IPS-15b (cell line): ENCODE data around the gene MCF2L2.

Experiments used
- H3K27me3 ChIP-seq: one replicate; pipeline ENCODE4 v1.6.1; 2013; ENCODE audit warnings: low read length; ENCODE audit not compliant: control insufficient read depth, insufficient read depth
- H3K36me3 ChIP-seq: one replicate; pipeline ENCODE4 v1.6.1; 2013; ENCODE audit warnings: low read length; ENCODE audit not compliant: control insufficient read depth, insufficient read depth
- H3K4me1 ChIP-seq: one replicate; pipeline ENCODE4 v1.6.1; 2013; ENCODE audit warnings: mild to moderate bottlenecking, low read length; ENCODE audit not compliant: control insufficient read depth, insufficient read depth
- H3K4me3 ChIP-seq: one replicate; pipeline ENCODE4 v1.5.1; 2013; ENCODE audit warnings: low read depth, low read length
- H3K9ac ChIP-seq: one replicate; pipeline ENCODE4 v1.6.1; 2013; ENCODE audit warnings: low read depth, mild to moderate bottlenecking, low read length
- H3K9me3 ChIP-seq: one replicate; pipeline ENCODE4 v1.6.1; 2013; ENCODE audit warnings: mild to moderate bottlenecking, low read length; ENCODE audit not compliant: control insufficient read depth, insufficient read depth

The MCF2L2 gene

DNA sequence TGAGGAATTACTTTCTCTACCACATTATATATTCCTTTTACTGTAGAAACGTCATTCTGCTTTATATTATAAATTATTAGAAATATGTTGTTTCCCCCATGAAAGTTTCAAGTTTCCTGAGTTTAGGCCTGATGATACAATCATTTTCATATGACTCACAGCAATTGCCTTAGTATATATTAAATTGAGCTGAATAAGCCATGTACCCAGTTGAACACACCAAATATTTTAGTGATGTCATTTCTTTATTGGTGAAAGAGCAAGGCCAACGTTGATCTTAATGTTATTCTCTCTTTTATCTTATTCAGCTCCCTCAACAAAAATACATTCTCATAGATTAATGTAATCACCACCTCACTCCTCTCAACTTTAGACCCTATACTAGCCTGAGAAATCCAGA is 144.5 kb downstream of the MCF2L2 start:
- H3K4me3 ChIP-seq = no peak overlapping the region
- peaks cover 3% of the 10 kb centered on the region for H3K4me1 ChIP-seq
- no peak overlapping the region for H3K9ac ChIP-seq
- no peaks in the 10 kb centered on the region for H3K27me3 ChIP-seq
- no peaks in the 10 kb centered on the region for H3K9me3 ChIP-seq
- H3K36me3 ChIP-seq = no peaks in the 10 kb centered on the region

DNA sequence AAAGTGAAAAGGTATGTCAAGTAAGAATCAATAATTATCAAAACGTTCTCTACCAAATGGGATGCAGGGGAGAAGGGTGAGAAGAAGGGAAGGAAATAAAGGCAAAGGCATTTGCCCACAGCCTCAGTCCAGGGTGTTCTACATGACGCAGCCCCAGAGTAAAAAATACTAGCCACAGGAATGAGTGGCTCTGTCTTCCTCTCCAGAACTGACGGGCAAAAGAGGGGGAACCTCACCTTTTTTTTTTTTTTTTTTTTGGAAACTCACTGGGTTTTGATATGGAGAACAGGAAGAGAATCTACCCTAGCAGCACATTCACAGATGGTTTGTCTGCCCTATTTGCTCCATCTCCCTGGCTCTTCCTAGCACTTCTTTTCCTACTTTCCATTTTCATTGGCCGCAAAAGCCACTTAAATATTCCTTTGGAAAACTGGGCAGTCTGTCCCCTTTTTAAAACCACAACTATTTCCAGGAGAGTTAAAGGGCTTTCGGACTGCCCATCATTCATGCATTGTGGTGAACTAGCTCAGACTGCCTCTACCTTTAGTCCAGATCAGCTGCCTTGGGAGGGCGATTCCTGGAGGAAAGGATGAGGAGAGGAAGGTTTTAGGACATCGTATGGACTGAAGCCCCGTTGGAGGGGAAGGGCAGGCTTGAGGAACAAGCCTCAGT is 147.2 kb downstream of the MCF2L2 start:
- H3K9ac ChIP-seq = no peak overlapping the region
- H3K9me3 ChIP-seq = no peaks in the 10 kb centered on the region
- no peaks in the 10 kb centered on the region for H3K36me3 ChIP-seq
- no peaks in the 10 kb centered on the region for H3K27me3 ChIP-seq
- H3K4me1 ChIP-seq = peaks cover 3% of the 10 kb centered on the region
- no peak overlapping the region for H3K4me3 ChIP-seq

DNA sequence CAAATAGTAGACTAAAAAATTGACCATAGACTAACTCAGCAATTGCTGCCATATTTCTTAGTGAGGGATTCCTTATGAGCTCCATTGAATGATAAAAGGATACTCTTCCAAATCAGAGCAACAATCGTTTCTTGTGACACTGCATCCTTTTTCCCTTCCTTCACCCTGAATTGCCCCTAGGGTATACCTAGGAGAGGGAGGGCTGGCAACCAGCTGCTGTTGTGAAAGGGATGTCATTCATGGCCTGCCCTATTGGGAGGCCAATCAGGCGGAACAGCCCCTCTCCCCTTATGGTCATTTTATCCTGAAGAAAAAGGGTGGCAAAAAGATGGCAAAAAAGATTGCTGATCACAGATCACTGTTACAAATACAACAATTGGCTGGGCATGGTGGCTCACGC is 149.0 kb downstream of the MCF2L2 start:
- H3K27me3 ChIP-seq = no peaks in the 10 kb centered on the region
- H3K36me3 ChIP-seq = no peaks in the 10 kb centered on the region
- peaks cover 3% of the 10 kb centered on the region for H3K4me1 ChIP-seq
- H3K4me3 ChIP-seq = no peak overlapping the region
- no peak overlapping the region for H3K9ac ChIP-seq
- H3K9me3 ChIP-seq = no peaks in the 10 kb centered on the region

GRCh38 chr3:183278479-183279088 is 149.8 kb downstream of the MCF2L2 start:
- Histone ChIP-seq H3K27me3 (no peaks in the 10 kb centered on the region), H3K4me1 (peaks cover 3% of the 10 kb centered on the region), H3K9ac (no peak overlapping the region), H3K9me3 (no peaks in the 10 kb centered on the region), H3K4me3 (no peak overlapping the region), H3K36me3 (no peaks in the 10 kb centered on the region)

DNA sequence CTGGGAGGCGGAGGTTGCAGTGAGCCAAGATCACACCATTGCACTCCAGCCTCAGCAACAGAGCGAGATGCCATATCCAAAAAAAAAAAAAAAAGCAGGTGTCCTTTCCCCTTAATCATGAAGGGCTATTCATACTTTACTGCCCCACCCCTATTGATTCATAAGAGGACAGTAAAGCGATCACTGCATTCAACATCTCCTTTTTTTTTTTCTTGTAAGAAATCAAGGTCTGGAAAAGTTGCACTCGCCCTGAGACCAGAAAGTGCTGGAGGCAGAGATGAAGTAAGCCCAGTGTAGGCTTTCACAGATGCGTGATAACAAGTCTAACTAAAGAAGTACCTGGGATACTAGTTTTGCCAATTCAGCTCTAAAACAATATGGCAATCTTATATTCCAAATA is 151.2 kb downstream of the MCF2L2 start:
- H3K9ac ChIP-seq = no peak overlapping the region
- H3K4me3 ChIP-seq = no peak overlapping the region
- H3K27me3 ChIP-seq = no peaks in the 10 kb centered on the region
- no peaks in the 10 kb centered on the region for H3K9me3 ChIP-seq
- peaks cover 3% of the 10 kb centered on the region for H3K4me1 ChIP-seq
- H3K36me3 ChIP-seq = no peaks in the 10 kb centered on the region

DNA sequence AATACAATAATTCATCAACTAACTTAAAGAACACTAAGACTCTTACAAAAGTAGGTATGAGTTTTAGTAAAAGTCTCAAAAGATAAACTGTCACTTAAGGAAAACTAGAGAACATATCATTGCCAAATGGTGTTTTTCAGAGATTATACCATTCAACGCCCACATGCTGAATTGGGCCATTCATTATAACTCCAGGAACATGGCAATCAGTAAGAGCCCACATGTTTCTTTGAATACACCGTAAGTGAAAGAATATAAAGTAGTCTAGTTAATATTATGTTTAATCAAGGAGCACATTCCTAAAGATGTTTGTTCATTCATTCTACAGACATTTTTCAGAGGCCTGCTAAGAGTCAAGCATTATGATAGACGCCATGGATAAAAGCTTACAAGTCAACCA is 152.5 kb downstream of the MCF2L2 start:
- Histone ChIP-seq H3K27me3 (no peaks in the 10 kb centered on the region), H3K4me1 (no peaks in the 10 kb centered on the region), H3K9me3 (no peaks in the 10 kb centered on the region), H3K36me3 (no peaks in the 10 kb centered on the region), H3K9ac (no peak overlapping the region), H3K4me3 (no peak overlapping the region)

GRCh38 chr3:183275418-183275817 is 153.0 kb downstream of the MCF2L2 start:
- H3K4me1 ChIP-seq = no peaks in the 10 kb centered on the region
- H3K9me3 ChIP-seq = no peaks in the 10 kb centered on the region
- H3K36me3 ChIP-seq = no peaks in the 10 kb centered on the region
- no peak overlapping the region for H3K4me3 ChIP-seq
- no peak overlapping the region for H3K9ac ChIP-seq
- no peaks in the 10 kb centered on the region for H3K27me3 ChIP-seq

DNA sequence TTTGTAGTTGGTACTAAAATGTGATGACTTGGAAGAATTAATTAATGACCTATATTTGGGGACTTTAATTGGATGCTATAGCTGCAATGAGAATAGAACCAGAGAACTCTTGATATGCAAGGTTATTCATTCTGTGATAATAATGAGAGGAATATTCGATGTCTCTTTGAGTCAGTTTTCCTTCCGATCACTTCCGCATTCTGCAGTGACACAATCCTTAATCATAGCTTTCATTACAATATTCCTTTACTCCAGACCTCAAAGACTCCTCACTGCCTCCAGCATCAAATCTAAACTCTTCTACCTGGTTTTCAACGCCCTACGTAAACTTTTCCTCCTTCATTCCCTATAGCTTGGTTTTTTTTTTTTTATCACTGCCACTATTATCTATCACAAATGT is 153.8 kb downstream of the MCF2L2 start:
- H3K36me3 ChIP-seq = no peaks in the 10 kb centered on the region
- no peak overlapping the region for H3K4me3 ChIP-seq
- no peak overlapping the region for H3K9ac ChIP-seq
- H3K4me1 ChIP-seq = no peaks in the 10 kb centered on the region
- H3K27me3 ChIP-seq = no peaks in the 10 kb centered on the region
- H3K9me3 ChIP-seq = no peaks in the 10 kb centered on the region

DNA sequence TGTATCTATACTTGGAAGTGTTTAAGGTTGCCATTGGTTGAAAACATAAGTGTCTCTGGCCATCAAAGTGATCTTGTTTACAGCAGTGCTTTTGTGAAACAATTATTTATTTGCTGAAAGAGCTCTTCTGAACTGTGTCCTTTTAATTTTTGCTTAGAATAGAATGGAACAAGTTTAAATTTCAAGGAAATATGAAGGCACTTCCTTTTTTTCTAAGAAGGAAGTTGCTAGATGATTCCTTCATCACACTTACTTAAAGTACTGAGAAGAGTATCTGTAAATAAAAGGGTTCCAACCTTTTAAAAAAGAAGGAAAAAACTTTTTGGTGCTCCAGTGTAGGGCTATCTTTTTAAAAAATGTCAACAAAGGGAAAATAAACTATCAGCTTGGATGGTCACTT is 155.6 kb downstream of the MCF2L2 start:
- Histone ChIP-seq H3K36me3 (no peaks in the 10 kb centered on the region), H3K27me3 (no peaks in the 10 kb centered on the region), H3K9ac (no peak overlapping the region), H3K4me3 (no peak overlapping the region), H3K9me3 (no peaks in the 10 kb centered on the region), H3K4me1 (peaks cover 11% of the 10 kb centered on the region)

DNA sequence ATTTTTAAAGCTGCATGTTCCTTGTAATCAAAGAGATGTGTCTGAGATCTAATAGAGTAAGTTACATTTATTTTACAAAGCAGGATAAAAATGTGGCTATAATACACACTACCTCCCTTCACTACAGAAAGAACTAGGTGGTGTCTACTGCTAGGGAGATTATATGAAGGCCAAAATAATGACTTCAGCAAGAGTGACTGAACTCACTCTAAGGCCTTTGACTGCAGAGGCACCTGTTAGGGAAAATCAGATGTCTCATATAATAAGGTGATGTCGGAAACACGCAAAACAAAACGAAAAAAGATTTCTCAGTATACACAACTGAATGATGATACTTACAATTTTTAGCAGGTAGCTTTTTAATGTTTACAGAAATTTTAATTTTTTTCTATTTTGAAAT is 156.3 kb downstream of the MCF2L2 start:
- Histone ChIP-seq H3K9ac (no peak overlapping the region), H3K4me1 (peaks cover 12% of the 10 kb centered on the region), H3K9me3 (no peaks in the 10 kb centered on the region), H3K27me3 (no peaks in the 10 kb centered on the region), H3K36me3 (no peaks in the 10 kb centered on the region), H3K4me3 (no peak overlapping the region)

- no peak overlapping the region for H3K4me3 ChIP-seq
- no peaks in the 10 kb centered on the region for H3K9me3 ChIP-seq
- H3K4me1 ChIP-seq = peaks cover 22% of the 10 kb centered on the region
- H3K27me3 ChIP-seq = no peaks in the 10 kb centered on the region
- no peaks in the 10 kb centered on the region for H3K36me3 ChIP-seq
- H3K9ac ChIP-seq = no peak overlapping the region
Measured at GRCh38 chr3:183270344-183270743, 158.1 kb downstream of the MCF2L2 start.

DNA sequence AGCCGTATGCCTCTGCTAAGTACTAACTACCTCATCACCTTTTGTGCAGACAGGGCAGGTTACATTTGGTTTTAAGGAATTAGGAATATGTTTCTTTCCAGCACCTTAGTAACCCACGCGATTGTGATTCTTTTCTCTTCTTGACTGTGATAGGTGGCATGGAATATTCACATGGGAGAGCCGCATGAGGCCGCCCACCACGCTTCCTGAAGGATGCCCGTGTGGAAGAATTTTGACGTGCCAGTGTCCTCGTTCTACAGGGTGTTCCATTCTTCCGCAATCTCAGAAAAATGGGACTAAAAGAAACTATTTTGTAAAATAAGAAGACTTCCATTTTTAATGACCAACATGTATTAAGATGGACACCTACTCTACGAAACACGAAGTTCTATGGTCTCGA is 159.1 kb downstream of the MCF2L2 start:
- Histone ChIP-seq H3K9me3 (no peaks in the 10 kb centered on the region), H3K36me3 (no peaks in the 10 kb centered on the region), H3K27me3 (no peaks in the 10 kb centered on the region), H3K4me3 (no peak overlapping the region), H3K4me1 (peaks cover 32% of the 10 kb centered on the region), H3K9ac (no peak overlapping the region)
